8988T (cell line): Measurements from ENCODE around the gene PLEKHF1.
"Not testable (repeated sequence)": the region's sequence is repeated elsewhere in the genome, so short reads cannot be mapped to it uniquely, and the experiment has no call there.

ENCODE experiments used
- DNase-seq: peaks from one replicate; pipeline ENCODE4 v3.0.0; 2011

Gene PLEKHF1

GRCh38 chr19:29665826-29666577 is 741 bp downstream of the PLEKHF1 start:
- peak; percentile 54 for DNase-seq

GRCh38 chr19:29666578-29667386 is 1.5 kb downstream of the PLEKHF1 start:
- peak; percentile 46 for DNase-seq

- DNase-seq: no peak
Measured at GRCh38 chr19:29667387-29667783, 2.1 kb downstream of the PLEKHF1 start.

- no peak for DNase-seq
Measured at GRCh38 chr19:29667901-29668341, 2.7 kb downstream of the PLEKHF1 start.

GRCh38 chr19:29668746-29669609 is 3.7 kb downstream of the PLEKHF1 start:
- no peak for DNase-seq

GRCh38 chr19:29670255-29670654 is 5.0 kb downstream of the PLEKHF1 start:
- no peak for DNase-seq

GRCh38 chr19:29671026-29671392 is 5.7 kb downstream of the PLEKHF1 start:
- DNase-seq: not testable (repeated sequence)

- no peak for DNase-seq
Measured at GRCh38 chr19:29671393-29672160, 6.3 kb downstream of the PLEKHF1 start.

- no peak for DNase-seq
Measured at GRCh38 chr19:29672319-29672932, 7.2 kb downstream of the PLEKHF1 start.

- no peak for DNase-seq
Measured at GRCh38 chr19:29672933-29673336, 7.7 kb downstream of the PLEKHF1 start.

- DNase-seq: no peak
Measured at GRCh38 chr19:29673451-29674371, 8.4 kb downstream of the PLEKHF1 start.

GRCh38 chr19:29674374-29675119 is 9.3 kb downstream of the PLEKHF1 start:
- no peak for DNase-seq

- no peak for DNase-seq
Measured at GRCh38 chr19:29675120-29675649, 9.9 kb downstream of the PLEKHF1 start.

GRCh38 chr19:29675650-29676186 is 10.5 kb downstream of the PLEKHF1 start:
- no peak for DNase-seq

GRCh38 chr19:29676586-29676985 is 11.3 kb downstream of the PLEKHF1 start:
- DNase-seq: no peak

- DNase-seq: no peak
Measured at GRCh38 chr19:29677001-29677817, 11.9 kb downstream of the PLEKHF1 start.

GRCh38 chr19:29678484-29679106 is 13.3 kb downstream of the PLEKHF1 start:
- no peak for DNase-seq

GRCh38 chr19:29679598-29680210 is 14.4 kb downstream of the PLEKHF1 start:
- no peak for DNase-seq
